Mucosa of gallbladder (tissue), 1 donor: ENCODE data around the gene GNL1. TPM values are rescaled to one million over a fixed set of nuclear protein-coding genes. Genes with fewer than 3 reads are reported as not detected.

ENCODE experiments used
- DNase-seq: peaks from one replicate; pipeline ENCODE4 v3.0.0-alpha.2; 2020; ENCODE audit warnings: low spot score
- total RNA-seq: library from RNA; stranded (reverse); gene quantifications from one replicate; pipeline ENCODE4 v1.2.1, GENCODE V29; 2021
- donor health status: DM: no; HTN: no; CAD: no.

Gene GNL1
- total RNA-seq, 1 donor from 2014 or later, result 68.1 TPM

GRCh38 chr6:30568245-30568644 lies 12.0 kb upstream of the GNL1 start:
- DNase-seq, result no peak

- DNase-seq, result no peak
Measured at GRCh38 chr6:30565772-30566171, 9.5 kb upstream of the GNL1 start.

- DNase-seq, result no peak
Measured at GRCh38 chr6:30564114-30564513, 7.8 kb upstream of the GNL1 start.

GRCh38 chr6:30562470-30563425 lies 6.5 kb upstream of the GNL1 start:
- no peak for DNase-seq

- no peak for DNase-seq
Measured at GRCh38 chr6:30560930-30561329, 4.6 kb upstream of the GNL1 start.

GRCh38 chr6:30557683-30557981 lies 1.3 kb upstream of the GNL1 start:
- no peak for DNase-seq

- DNase-seq, result peak; percentile 91
Measured at GRCh38 chr6:30556906-30557682, 805 bp upstream of the GNL1 start, which contains the start of gene PRR3. Gene PRR3, plus strand, starts transcription at chr6:30557295. Its CDS starts 50 bp downstream, at chr6:30557345.

GRCh38 chr6:30555816-30556065 lies 548 bp downstream of the GNL1 start:
- no peak for DNase-seq

GRCh38 chr6:30554962-30555815 lies 1.1 kb downstream of the GNL1 start:
- peak; percentile 33 for DNase-seq

- no peak for DNase-seq
Measured at GRCh38 chr6:30554404-30554803, 1.9 kb downstream of the GNL1 start.

GRCh38 chr6:30548375-30548774 lies 7.9 kb downstream of the GNL1 start:
- no peak for DNase-seq

- no peak for DNase-seq
Measured at GRCh38 chr6:30547454-30547853, 8.8 kb downstream of the GNL1 start.

- DNase-seq, result no peak
Measured at GRCh38 chr6:30544666-30545272, 11.5 kb downstream of the GNL1 start.

- DNase-seq, result no peak
Measured at GRCh38 chr6:30543821-30544220, 12.5 kb downstream of the GNL1 start.

GRCh38 chr6:30542915-30543314 lies 13.4 kb downstream of the GNL1 start:
- no peak for DNase-seq

GRCh38 chr6:30542404-30542725 lies 13.9 kb downstream of the GNL1 start:
- no peak for DNase-seq

- peak; percentile 77 for DNase-seq
Measured at GRCh38 chr6:30541515-30542403, 14.5 kb downstream of the GNL1 start.

GRCh38 chr6:30537931-30538330 lies 18.4 kb downstream of the GNL1 start:
- no peak for DNase-seq

- no peak for DNase-seq
Measured at GRCh38 chr6:30533460-30534294, 22.6 kb downstream of the GNL1 start.

- DNase-seq, result no peak
Measured at GRCh38 chr6:30530014-30530413, 26.3 kb downstream of the GNL1 start.
